HEK293T (cell line): ENCODE measurements around the gene RPS4Y2.

Experiments used
- ARNT ChIP-seq: fragments of 450-650 bp; IDR thresholded peaks from 2 replicates; pipeline ENCODE4 v1.6.1; 2017; ENCODE audit warnings: mild to moderate bottlenecking
- BHLHE40 ChIP-seq: fragments of 450-650 bp; IDR thresholded peaks from 2 replicates; pipeline ENCODE4 v1.6.1; 2016; ENCODE audit warnings: mild to moderate bottlenecking, moderate library complexity, borderline replicate concordance
- ELF4 ChIP-seq: fragments of 450-650 bp; IDR thresholded peaks from 2 replicates; pipeline ENCODE4 v1.6.1; 2017; ENCODE audit warnings: antibody characterized with exemption
- FOXA1 ChIP-seq: fragments of 450-650 bp; IDR thresholded peaks from 2 replicates; pipeline ENCODE4 v1.6.1; 2016; ENCODE audit warnings: mild to moderate bottlenecking
- FOXK2 ChIP-seq: fragments of 450-650 bp; IDR thresholded peaks from 2 replicates; pipeline ENCODE4 v1.6.1; 2016; ENCODE audit warnings: mild to moderate bottlenecking
- FOXM1 ChIP-seq: fragments of 450-650 bp; IDR thresholded peaks from 2 replicates; pipeline ENCODE4 v1.6.1; 2017; ENCODE audit warnings: mild to moderate bottlenecking, borderline replicate concordance
- HDGF ChIP-seq: fragments of 450-650 bp; IDR thresholded peaks from 2 replicates; pipeline ENCODE4 v1.6.1; 2017; ENCODE audit warnings: antibody characterized with exemption, borderline replicate concordance
- LEF1 ChIP-seq: fragments of 450-650 bp; IDR thresholded peaks from 2 replicates; pipeline ENCODE4 v1.6.1; 2017; ENCODE audit warnings: mild to moderate bottlenecking, borderline replicate concordance
- NFRKB ChIP-seq: fragments of 450-650 bp; IDR thresholded peaks from 2 replicates; pipeline ENCODE4 v1.6.1; 2016; ENCODE audit warnings: mild to moderate bottlenecking, moderate library complexity
- PKNOX1 ChIP-seq: fragments of 450-650 bp; IDR thresholded peaks from 2 replicates; pipeline ENCODE4 v1.6.1; 2016
- SP1 ChIP-seq: fragments of 450-650 bp; IDR thresholded peaks from 2 replicates; pipeline ENCODE4 v1.6.1; 2017
- SUZ12 ChIP-seq: fragments of 450-650 bp; IDR thresholded peaks from 2 replicates; pipeline ENCODE4 v1.6.1; 2016; ENCODE audit warnings: mild to moderate bottlenecking
- TARDBP ChIP-seq: fragments of 450-650 bp; IDR thresholded peaks from 2 replicates; pipeline ENCODE4 v1.6.1; 2016
- ZNF384 ChIP-seq: fragments of 450-650 bp; IDR thresholded peaks from 2 replicates; pipeline ENCODE4 v1.6.1; 2016

GRCh38 chrY:20735200-20735599 is 20.7 kb upstream of the RPS4Y2 start:
- TF ChIP-seq BHLHE40 (no peak), NFRKB (no peak), HDGF (no peak), ELF4 (no peak), LEF1 (no peak), SUZ12 (no peak), SP1 (no peak), FOXA1 (no peak), TARDBP (no peak), ARNT (no peak), ZNF384 (no peak), FOXM1 (no peak), FOXK2 (no peak), PKNOX1 (no peak)
